Endometrium (tissue), 2 donors: ENCODE measurements around the gene RACK1.
"Not testable (repeated sequence)": the region's sequence is repeated elsewhere in the genome, so short reads cannot be mapped to it uniquely, and the experiment has no call there.

Experiments used
- FAIRE-seq: peaks from 2 replicates; lab custom pipeline; 2012; peaks lifted over from hg19 to GRCh38; lab: Jason Lieb, UNC
- donor health status: control.
- donor health status: control.

RACK1 gene

DNA sequence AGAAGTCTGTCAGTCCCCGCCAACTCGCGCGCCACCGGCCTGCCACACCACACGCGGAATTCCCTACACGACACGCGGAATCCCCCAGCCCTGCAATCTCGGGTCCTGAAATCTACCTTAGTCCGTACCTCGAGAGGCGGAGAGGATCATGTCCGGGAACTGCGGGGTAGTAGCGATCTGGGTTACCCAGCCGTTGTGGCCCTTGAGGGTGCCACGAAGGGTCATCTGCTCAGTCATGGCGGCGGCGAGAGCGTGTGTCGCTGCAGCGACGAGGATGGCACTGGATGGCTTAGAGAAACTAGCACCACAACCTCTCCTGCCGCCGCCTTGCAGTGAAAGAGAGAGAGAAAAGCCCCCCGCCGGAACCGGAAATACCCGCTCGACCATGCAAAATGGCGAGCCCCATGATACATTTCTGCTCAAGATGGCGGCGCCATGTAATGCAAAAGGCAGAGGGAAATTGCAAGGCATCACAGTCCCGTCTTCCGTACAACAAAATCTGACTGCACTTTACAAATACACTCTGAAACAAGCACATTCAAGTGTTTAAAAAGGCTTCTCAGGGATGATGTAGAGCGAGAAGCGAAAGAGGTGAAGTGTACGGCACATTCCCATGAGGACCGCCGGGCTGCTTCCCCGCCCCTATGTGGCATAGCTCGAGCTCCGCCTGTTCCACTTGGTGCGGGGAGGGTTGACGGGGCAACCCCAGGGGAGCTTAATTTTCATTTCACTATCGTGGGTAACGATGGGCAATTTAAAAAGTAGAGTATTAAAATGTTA, at the start of gene RACK1:
Gene RACK1 (minus strand): TSS at position 343 of the 780 bp plus-strand sequence. CDS start 106 bp downstream, at position 237.
- no peak for FAIRE-seq

DNA sequence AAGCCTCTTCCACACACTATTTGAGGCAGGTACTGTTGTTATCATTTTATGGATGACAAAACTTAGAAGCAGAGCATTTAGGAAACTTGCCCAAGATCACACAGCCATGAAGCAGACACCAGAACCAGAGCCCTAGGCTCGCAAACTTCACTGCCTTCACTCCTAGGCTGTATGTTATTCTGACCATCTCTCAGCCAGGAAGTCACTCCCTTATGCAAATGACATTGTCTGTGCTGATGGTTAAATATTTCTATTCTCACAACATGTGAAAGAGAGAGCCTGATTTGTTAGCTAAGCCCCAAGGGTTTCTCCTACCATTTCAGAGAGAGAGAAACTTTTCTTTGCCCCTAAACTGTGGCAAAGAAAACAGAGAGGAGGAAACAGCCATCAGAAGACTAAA, 43.6 kb upstream of the RACK1 start:
- not testable (repeated sequence) for FAIRE-seq

DNA sequence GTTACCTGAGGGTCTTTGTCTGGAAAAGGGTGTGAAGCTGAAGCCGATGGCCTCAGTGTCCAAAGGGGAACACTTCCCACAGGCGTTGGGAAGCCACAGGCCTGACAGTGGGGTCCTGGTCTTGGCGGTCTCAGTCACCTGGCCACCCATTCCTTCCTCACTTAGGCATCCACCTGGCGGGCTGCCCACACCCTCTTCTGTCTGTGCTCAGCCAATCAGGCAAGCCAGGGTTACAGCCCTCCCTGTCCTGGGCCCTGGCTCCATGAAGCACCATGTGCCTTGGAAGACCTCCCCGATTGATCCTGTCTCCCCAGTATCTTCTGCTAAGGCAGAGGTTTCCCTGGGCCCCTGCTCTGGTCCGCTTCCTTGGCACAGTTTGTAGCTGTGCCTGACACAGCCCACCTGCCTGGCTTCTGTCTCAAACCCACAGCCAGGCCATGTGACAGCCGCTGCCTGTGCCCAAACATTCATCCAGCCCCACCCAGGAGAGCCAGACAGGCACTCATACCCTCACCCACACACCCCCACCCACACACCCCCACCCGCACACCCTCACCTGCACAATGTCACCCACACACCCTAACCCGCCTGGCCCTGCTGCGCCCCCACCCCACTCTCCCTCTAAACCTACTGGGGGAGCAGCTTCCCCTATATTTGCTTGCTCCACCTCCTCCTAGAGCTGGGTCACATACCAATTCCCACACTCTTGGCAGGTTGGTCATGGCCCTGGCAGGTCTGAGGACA, 42.4 kb upstream of the RACK1 start:
- FAIRE-seq = not testable (repeated sequence)

DNA sequence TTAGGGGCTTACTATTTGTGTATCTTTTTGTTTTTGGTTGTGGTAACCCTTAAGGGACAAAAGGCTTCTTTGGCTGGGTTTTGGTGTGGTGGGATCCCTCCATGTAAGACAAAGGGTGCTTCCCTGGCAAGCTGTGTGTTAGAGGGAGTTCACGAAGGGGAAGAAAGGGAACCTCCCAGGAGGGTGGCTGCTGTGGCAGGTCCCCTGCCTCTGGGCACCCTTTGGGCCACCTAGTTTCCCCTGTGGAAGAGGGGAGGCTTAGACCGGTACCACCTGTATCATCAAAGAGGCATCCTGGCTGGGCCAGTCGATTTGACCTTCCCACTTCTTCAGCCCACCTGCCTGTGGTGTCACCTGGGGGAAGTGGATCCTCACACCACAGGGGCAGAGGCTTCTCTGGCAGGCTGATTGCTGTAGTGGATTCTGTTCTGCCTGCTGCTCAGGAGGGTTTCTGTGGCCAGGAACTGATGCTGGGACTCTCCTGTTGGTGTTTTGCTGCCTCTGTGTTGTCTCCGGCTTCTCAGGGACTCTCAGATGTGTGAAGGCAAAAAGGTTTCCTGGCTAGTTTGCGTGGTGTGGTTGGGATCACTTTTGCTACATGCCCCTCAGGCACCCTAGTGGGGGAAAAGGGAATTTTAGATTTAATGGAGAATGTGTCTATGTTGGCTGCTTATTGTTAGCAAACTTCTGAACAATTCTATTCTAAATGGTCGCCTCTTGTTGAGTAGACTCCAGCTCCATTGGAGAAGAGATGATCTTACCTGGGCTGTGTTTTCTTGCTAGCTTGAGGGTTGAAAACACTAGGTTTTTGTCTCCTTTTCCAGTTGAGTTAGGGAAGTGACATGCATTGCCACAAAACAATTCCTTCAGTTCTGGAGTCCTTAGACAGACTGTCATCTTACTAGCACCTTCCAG, 40.4 kb upstream of the RACK1 start:
- FAIRE-seq = not testable (repeated sequence)

DNA sequence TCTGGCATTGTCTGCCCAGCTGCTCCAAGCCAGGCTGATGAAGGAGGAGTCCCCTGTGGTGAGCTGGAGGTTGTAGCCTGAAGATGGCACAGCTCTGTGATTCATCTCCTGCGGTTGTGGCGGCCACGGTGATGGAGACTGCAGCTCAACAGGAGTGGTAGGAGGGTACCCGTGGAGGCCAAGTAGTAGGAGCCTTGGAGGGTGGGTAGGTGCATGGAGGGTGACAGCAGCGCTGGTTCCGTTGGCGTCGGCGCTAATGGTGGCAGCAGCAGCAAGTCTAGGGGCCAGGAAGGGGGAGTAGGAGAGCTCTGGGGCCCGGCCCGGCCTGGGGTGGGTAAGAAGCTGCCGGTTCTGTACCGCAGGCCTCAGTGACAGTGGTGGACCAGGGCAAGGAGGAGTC, 39.6 kb upstream of the RACK1 start:
- FAIRE-seq = no peak

DNA sequence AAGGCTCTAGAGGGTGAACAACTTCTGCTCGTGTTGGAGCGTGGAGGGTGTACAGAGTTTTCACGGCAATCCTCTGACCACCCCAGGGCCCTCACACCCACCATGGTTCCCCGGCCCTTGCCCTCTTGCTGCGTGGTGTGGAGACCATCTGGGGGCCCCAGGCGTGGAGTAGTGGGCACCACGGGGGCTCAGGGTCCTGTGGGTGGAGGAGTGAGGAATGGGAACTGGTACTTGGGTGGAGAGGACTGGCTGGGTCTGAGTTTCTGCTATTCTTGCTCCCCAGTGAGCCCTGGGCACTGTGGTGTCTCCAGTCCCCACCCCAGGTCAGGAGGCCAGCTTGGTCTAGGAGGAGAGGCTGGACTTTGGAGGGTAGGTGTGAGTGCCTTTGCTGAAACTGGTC, 39.2 kb upstream of the RACK1 start:
- no peak for FAIRE-seq

DNA sequence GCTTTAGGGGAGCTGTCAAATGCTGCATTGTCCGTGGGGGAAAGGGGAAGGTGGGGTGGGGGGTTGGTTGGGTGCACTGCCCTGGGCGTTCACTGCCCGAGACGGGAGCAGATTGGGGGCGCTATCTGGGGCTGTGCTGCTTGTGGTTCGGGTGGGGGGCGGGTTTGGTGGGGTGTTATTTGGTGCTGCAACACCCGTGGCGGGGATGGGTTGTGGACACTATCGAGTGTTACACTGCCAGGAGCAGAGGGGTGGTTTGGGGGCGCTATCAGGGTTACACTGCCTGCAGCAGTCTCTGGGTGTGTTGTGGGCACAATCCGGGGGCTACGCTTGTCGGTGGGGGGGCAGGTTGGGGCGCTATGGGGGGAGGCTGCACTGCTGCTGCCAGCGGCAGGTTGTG, 38.7 kb upstream of the RACK1 start:
- not testable (repeated sequence) for FAIRE-seq

DNA sequence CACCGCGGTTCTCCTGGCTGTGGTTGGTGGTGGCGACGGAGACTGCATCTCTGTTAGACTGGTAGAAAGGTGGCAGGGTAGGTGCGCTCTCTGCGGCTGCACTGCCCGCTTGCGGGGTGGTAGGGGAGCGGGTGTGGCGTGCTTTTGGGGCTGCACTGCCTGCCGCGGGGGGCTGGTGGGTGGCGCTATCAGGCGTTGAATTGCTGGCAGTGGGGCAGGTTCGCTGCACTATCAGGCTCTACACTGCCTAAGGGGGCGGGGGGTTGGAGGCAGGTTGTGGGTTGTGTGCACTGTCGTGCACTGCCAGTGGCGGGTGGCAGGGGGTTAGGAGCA, 38.2 kb upstream of the RACK1 start:
- FAIRE-seq = no peak

DNA sequence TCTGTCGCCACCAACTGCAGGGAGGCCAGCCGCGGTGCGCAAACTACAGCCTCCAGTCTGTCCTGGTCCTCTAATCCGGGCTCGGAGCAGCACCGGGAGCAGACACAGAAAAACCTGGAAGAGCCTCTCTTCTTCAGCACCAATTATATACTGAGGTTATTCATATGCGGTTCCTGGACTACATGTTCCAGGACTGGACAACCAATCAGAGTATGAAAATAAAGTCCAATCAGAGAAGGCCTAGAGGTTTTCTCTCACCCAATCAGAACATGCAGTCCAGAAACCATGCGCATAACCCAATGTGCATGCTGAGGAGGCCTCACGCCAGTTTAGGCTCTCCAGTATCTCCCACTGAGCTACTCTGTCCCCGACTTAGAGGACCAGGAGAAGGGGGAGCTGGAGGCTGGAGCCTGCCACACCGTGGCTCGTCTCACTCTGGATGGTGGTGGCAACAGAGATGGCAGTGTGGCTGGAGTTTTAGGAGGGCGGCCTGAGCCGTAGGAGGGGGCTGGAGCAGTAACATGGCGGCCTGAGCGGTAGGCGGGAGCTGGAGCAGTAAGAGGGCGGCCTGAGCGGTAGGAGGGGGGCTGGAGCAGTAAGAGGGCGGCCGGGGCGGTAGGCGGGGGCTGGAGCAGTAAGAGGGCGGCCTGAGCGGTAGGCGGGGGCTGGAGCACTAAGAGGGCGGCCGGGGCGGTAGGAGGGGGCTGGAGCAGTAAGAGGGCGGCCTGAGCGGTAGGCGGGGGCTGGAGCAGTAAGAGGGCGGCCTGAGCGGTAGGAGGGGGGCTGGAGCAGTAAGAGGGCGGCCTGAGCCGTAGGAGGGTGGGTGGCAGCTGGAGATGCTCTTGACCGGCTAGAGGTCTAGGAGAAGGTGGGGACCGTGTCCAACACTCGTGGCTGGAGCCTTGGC, 37.6 kb upstream of the RACK1 start:
- no peak for FAIRE-seq

DNA sequence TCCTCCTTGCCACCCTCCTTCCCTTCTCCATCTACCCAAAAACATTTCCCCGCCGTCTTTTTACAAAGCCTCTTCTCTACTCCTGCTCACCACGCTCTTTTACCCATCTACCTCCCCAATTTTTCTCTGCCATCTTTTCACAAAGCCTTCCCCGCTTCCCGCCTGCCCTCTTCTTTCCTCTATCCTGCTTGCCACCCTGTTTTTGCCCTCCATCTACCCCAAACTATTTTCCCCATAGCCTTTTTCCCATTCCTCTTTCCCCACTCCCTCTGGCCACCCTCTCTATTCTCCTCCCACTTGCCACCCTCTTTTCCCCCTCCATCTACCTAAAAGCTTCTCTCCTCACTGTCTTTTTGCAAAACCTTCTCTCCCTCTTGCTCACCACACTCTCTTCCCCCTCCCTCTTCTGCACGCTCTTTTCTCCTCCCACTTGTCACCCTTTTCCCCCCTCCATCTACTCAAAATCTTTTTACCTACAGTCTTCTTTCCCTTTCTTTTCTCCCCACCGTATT, 36.6 kb upstream of the RACK1 start:
- no peak for FAIRE-seq

DNA sequence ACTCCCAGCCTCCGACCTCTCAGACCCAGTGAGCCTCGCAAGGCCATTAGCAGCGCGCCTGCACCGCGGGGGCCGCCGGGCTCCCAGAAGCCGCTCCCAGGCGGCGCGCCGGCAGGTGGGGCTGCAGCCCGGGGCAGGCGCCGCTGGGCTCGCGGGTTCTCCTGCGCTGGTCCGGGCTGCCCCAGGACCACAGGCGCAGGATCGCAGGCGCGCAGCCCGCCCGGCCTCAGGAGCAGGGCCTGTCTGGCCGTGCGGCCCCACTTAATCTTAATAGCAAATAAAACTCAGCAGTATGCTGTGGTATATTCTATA, 29.7 kb upstream of the RACK1 start:
- not testable (repeated sequence) for FAIRE-seq

DNA sequence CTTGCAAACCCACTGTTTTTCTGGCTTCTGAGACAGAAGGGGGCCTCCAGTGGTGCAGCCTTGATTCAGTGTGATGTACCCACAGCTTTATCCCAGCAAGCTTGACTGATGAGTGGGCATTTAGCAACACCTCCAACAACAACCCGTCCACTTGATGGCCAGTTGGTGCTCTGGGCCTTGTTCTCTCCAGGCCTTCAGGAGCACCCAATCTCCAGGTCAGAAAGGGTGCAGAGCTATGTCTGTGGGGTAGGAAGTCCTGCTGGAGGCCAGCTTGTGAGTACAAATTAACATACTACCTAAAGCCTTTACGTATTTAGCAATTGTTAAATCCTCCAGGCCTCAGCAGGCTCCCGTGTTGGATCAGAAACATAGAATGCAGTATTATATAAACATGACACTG, 27.4 kb upstream of the RACK1 start:
- FAIRE-seq = no peak

DNA sequence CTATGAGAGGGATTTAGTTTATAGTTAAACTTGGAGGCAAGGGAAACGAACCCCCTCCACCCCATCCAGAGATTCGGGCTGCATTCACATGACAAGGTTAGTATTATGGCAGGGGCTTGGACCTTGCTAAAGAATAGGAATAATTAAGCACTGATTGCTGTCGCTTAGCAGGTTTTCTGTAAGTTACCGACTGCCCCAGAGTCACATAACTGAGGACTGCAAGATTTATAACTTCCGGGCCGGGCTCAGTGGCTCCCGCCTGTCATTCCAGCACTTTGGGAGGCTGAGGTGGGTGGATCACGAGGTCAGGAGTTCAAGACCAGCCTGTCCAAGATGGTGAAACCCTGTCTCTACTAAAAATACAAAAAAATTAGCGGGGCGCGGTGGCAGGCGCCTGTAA, 24.2 kb upstream of the RACK1 start:
- FAIRE-seq = not testable (repeated sequence)

DNA sequence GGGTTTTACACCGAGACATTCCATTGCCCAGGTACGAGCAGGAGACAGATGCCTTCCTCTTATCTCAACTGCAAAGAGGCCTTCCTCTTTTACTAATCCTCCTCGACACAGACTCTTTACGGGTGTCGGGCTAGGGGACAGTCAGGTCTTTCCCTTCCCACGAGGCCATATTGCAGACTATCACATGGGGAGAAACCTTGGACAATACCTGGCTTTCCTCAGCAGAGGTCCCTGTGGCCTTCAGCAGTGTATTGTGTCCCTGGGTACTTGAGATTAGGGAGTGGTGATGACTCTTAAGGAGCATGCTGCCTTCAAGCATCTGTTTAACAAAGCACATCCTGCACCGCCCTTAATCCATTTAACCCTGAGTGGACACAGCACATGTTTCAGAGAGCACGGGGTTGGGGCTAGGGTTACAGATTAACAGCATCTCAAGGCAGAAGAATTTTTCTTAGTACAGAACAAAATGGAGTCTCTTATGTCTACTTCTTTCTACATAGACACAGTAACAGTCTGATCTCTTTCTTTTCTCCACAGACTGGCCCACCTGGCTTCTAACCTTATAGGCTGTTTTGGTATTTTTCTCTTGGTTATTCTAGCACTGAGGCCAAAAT, 23.7 kb upstream of the RACK1 start:
- not testable (repeated sequence) for FAIRE-seq

DNA sequence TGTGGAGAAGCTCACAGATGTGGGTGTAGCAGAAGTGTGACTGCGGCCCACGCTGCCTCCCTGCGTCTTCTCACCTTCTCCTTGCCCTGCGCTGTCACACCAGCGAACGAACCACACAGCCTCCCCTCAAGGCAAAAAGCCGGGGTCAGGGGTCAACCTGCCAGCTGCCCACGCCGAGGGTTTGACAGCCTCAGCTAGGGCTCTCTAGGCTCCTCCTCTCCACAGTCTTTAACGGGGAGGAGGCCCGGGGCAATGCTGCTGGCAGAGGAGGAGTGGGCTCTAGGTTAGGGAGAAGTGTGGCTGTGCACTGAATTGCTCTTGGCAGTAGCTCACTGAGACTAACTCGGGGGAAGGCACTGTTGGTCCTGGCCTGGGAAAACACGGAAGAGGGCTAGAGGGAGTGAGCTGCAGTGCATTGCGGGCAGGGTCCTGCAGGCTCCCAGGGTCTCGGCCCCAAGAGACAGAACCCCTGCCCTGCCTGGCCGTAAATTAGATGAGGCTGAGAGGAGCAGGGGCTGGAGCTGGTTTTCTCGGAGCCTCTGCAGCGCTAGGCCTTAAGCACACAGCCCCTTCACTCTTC, 21.5 kb upstream of the RACK1 start:
- FAIRE-seq = no peak

DNA sequence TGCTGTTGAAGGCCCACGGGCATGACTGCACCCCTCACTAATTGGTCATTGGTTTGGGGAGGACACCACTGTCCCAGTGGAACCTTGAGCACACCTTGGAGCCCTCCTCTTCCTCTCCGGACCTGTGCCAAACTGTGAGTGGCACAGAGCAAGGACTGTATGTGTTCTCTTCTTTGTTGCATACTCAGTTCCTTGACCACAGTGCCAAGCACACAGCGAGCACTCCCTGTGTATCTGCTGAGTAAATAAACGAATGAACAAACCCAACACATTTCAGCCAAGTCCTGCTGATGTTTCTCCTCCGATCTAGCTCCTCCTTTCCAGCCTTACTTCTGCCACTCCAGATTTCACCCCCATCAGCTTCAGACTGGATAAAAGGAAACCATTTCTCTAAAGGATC, 19.9 kb upstream of the RACK1 start:
- no peak for FAIRE-seq

DNA sequence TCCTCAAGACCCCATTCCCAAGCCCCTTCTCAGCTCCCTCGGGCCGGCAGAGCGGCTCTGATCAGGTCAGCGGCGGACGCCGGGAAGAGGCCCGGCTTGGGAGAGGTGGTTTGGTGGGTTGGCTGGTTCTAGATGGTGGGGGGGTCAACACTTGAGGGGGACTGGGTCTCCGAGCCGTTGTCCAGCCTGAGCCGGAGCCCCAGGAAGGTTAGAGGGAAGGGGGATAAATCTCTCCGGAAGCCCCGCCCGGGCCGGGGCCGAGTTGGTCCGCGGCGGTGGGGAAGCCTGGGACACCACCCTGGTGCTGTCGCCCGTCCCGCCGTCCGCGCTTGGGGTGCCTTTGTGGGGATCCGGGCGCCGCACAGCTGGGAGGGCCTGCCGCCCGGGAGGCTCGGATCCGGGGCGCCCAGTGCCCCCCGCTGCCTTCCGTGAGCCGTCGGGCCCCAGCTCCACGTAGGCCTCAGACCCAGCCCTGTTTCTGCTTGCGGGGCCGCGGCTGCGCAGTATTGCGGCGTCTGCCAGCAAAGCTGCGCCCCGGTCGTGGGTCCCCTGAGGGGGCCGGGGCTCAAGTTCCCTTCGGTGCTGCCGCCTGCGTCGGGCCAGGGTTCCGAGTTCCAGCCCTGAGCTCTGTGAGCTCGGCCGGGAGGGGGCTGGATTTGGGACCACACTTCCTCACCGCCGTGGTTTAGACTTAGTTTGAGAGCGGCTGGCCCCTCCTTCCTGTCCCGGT, 17.8 kb upstream of the RACK1 start:
- no peak for FAIRE-seq

DNA sequence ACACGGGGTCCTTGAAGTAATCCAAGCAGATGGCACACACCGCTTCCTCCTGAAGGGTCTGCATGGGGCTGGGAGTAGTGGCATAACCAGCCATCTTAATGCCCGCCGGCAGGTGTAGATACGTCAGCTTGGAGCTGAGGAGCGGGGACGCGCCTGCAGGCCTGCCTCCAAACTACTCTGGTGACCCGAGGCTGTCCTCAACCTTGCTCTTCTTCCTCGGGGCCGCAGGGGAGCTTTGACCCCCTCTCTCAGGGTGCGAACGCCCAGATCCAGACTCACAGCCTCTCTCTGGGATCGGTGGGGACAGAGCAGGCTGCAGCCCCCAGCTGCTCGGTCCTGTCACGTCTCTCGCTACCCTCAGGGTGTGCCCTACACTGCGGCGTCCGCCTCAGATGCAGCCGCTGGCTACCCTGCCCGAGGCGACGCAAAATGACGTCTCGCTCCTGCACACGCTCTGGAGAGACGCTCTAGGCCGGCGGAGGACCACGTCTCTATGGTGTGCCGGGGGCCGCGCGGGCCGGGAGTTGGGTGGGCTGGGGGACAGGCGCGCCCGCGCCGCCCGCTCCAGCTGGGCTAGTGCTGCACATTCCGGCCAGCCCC, 17.1 kb upstream of the RACK1 start, which contains the start of gene TRIM52:
Gene TRIM52 (minus strand): TSS at position 424 of the 600 bp plus-strand sequence. CDS start 330 bp downstream, at position 94.
- FAIRE-seq = no peak

DNA sequence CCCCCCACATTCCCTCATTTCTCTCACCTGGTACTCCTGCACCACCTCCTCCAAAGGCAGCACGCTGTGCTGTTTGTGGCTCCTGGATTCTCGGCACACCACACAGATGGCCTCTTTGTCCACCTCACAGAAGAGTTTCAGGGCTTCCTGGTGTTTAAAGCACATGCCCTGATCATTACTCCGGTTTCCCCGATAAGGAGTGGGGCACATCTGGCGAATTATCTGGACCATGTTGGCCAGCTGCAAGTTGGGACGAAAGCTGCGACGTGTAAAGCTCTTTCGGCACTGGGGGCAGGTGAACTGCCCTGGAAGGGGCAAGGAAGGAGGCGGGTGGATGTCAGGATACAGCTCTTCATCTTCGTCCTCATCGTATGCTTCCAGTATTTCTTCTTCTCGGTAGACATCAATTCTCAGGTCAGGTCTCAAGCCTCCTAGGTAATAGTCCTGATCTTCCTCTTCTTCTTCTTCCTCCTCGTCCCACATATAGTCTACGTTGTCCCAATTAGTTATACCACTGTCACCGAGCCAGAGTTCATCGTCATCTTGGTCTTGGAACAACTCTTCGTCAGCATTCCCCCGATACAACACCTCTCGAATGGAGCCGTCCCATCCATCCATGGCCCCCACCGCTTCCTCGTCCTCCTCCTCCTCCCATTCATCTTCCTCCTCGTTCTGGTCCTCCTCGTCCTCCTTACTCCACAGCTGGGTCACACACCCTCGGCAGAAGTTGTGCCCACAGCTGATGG, 16.4 kb upstream of the RACK1 start:
- no peak for FAIRE-seq
